GM21576 (cell line): ENCODE data around the gene CLEC11A.

ENCODE experiments used
- ATAC-seq: cut with Tn5 transposase; IDR thresholded peaks from one replicate; pipeline ENCODE4 v1.9.1; 2021; ENCODE audit warnings: mild to moderate bottlenecking, moderate library complexity; ENCODE audit not compliant: unreplicated experiment

The CLEC11A gene

GRCh38 chr19:50723069-50723468, at the start of gene CLEC11A:
CLEC11A (plus strand) TSS chr19:50723364; CDS start chr19:50723526, 162 bp downstream.
- no peak for ATAC-seq

- ATAC-seq, result no peak
Measured at GRCh38 chr19:50676625-50677197, 46.5 kb upstream of the CLEC11A start.

- no peak for ATAC-seq
Measured at GRCh38 chr19:50677636-50678035, 45.5 kb upstream of the CLEC11A start.

- ATAC-seq, result no peak
Measured at GRCh38 chr19:50678323-50678722, 44.8 kb upstream of the CLEC11A start.

- peak; percentile 63 for ATAC-seq
Measured at GRCh38 chr19:50679177-50680125, 43.7 kb upstream of the CLEC11A start.

- no peak for ATAC-seq
Measured at GRCh38 chr19:50686310-50687032, 36.7 kb upstream of the CLEC11A start.

- ATAC-seq, result no peak
Measured at GRCh38 chr19:50688766-50689165, 34.4 kb upstream of the CLEC11A start.

GRCh38 chr19:50690439-50690838, 32.7 kb upstream of the CLEC11A start:
- no peak for ATAC-seq

GRCh38 chr19:50693064-50693975, 29.8 kb upstream of the CLEC11A start:
- no peak for ATAC-seq

- no peak for ATAC-seq
Measured at GRCh38 chr19:50694815-50695145, 28.4 kb upstream of the CLEC11A start.

GRCh38 chr19:50695251-50696093, 27.7 kb upstream of the CLEC11A start:
- no peak for ATAC-seq

- ATAC-seq, result no peak
Measured at GRCh38 chr19:50696094-50696483, 27.1 kb upstream of the CLEC11A start.

- no peak for ATAC-seq
Measured at GRCh38 chr19:50697414-50698124, 25.6 kb upstream of the CLEC11A start.

- no peak for ATAC-seq
Measured at GRCh38 chr19:50701367-50701985, 21.7 kb upstream of the CLEC11A start.

- no peak for ATAC-seq
Measured at GRCh38 chr19:50702158-50702870, 20.9 kb upstream of the CLEC11A start.

GRCh38 chr19:50702871-50703829, 20.0 kb upstream of the CLEC11A start:
- ATAC-seq, result no peak
